ENCODE measurements around the gene RPS15A.
"Not testable (repeated sequence)": the region's sequence is repeated elsewhere in the genome, so short reads cannot be mapped to it uniquely, and the experiment has no call there.

Gene RPS15A

DNA sequence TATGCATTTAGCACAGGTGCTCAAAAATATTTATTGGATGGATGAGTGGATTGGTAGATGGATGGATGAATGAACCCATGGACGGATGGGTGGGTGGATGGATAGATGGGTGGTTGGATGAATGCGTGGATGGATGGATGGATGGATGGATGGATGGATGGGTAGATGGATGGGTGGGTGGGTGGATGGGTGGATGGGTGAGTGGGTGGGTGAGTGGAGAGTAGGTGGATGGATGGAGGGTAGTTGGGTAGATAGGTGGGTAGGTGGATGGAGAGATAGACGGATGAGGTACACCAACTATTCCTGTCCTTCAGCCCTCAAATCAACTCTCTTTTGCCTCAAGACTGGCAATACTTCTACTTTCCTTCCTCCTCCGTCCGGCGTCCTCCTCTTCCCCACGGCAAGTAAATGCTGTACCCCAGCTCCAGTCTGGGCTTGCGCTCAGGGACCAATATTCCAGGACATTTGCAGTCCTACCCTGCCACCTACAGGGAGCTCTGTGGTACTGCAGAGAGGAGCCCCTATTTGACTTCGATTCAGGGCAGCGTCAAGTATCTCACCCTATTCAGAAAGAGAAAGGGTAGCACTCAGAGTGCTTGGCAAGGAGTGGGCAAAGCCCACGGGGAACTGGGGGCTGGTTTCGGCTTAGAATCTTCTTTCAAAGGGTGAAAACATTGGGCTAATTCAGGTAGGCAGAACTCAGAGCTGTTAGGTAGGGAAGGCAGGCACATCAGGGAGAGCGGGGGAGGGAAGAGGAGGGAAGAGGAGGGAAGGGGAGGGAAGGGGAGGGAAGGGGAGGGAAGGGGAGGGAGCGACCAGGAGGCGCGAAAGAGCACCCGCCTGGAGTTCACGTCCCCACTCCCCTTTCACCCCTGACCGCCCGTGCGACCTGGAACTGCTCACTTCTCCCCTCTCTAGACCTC, 30.3 kb downstream of the RPS15A start:
- H3K4me3 ChIP-seq (ENCODE audit: low read length); DNase-seq (ENCODE audit: low read depth): not testable (repeated sequence)
- TF ChIP-seq, protein P1, sequence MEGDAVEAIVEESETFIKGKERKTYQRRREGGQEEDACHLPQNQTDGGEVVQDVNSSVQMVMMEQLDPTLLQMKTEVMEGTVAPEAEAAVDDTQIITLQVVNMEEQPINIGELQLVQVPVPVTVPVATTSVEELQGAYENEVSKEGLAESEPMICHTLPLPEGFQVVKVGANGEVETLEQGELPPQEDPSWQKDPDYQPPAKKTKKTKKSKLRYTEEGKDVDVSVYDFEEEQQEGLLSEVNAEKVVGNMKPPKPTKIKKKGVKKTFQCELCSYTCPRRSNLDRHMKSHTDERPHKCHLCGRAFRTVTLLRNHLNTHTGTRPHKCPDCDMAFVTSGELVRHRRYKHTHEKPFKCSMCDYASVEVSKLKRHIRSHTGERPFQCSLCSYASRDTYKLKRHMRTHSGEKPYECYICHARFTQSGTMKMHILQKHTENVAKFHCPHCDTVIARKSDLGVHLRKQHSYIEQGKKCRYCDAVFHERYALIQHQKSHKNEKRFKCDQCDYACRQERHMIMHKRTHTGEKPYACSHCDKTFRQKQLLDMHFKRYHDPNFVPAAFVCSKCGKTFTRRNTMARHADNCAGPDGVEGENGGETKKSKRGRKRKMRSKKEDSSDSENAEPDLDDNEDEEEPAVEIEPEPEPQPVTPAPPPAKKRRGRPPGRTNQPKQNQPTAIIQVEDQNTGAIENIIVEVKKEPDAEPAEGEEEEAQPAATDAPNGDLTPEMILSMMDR (IDR thresholded peaks at IDR 0.05; ENCODE audit: insufficient read depth, low read depth, low read length, missing control alignments): peak; percentile 51

DNA sequence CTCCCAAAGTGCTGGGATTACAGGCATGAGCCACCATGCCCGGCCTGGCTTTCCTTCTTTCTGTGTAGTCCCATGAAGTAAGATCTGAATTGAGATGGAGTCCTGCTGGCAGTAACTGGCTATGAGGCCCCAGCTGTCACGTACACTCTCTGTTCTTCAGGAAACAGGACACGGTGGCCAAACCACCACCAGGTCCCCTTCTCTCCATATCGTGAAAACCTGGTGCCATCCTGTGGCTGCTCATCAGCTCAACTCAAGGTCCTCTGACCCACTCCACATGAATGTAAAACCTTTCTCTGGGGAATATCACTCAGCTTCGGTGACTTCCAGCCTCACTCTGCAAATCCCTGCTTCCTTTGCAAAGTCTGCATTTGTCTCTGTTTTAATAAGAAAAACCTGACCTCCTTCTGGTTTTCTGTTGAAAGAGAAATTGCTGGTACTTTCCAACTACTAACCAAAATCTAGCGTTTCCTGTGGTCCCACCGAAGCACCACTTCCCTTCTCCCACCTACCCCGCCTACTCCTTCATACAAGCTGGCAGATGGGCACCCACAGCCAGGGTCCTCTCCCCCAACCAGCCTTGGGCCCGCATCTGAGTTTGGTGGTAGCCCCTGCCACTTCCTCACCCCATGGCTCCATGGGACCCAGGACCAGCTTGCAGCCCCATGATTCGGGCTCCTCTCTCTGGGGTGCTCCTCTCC, 32.0 kb downstream of the RPS15A start:
- DNase-seq (ENCODE audit: low read depth); H3K4me3 ChIP-seq (ENCODE audit: low read length): not testable (repeated sequence)

DNA sequence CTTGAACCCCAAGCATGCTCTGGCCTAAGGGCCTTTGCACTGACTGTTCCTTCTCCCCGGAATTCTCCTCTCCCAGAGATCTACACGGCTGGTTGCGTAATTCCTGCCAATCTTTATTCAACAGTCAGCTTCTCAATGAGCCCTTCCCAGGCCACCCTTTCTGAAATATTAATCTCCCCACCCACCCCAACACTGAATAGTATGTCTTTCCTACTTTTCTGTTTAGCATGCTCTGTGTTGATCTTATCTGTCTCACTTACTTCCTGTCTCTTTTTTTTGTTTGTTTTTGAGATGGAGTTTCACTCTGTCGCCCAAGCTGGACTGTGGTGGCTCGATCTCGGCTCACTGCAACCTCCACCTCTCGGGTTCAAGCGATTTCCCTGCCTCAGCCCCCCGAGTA, 33.5 kb downstream of the RPS15A start:
- not testable (repeated sequence) for DNase-seq (ENCODE audit: low read depth); H3K4me3 ChIP-seq (ENCODE audit: low read length)

DNA sequence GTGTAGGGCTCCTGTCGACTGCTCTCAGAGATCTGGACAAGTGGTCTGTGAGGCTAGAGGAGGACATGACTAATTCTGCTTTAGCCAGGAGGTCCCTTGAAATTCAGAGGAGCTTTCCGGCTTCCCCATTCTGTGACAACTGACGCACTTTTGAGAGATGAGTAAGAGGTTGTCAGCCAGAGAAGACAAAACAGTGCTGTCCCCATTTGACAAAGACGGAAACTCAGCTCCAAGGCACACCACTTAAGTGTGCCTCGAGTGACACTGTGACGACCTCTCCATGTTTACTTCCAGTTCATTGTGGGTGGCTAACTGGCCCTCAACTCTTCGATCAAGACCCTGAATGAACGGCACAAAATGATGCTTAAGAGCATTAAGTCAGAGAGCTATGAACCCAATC, 47.3 kb downstream of the RPS15A start:
- not testable (repeated sequence) for DNase-seq (ENCODE audit: low read depth); H3K4me3 ChIP-seq (ENCODE audit: low read length)

DNA sequence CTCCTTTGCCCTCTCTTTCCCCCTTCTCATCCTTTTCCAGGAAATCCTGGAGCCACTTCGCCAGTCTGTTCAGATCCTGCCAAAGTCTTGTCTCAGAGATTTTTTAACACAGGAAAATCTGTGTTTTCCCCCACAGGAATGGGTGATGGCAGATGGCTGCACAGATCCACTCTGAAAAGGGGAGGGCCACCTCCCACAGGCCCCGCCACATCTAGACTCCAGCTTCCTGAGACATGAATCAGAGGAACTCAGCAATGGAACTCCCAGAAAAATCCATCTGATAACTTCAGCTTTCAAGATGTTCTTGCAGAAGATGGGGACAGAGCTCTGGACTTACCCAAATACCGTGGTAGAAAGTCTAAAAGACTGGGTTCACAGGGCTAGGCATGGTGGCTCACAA, 50.1 kb downstream of the RPS15A start:
- DNase-seq (ENCODE audit: low read depth); H3K4me3 ChIP-seq (ENCODE audit: low read length): not testable (repeated sequence)

DNA sequence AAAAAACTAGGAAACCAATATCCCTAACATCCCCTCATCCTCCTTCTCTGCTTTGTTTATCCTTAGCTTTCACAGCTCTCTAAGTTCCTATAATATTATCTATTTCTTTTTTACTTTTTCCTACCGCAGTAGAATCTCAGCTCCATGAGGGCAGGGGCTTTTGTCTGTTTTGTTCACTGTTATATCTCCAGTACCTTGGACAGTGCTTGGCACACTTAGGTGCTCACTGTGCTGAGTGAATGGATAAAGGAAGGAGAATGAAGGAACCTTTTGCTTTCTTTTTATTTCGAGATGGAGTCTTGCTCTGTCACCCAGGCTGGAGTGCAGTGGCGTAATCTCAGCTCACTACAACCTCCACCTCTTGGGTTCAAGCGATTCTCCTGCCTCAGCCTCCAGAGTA, 51.4 kb downstream of the RPS15A start:
- not testable (repeated sequence) for DNase-seq (ENCODE audit: low read depth); H3K4me3 ChIP-seq (ENCODE audit: low read length)

DNA sequence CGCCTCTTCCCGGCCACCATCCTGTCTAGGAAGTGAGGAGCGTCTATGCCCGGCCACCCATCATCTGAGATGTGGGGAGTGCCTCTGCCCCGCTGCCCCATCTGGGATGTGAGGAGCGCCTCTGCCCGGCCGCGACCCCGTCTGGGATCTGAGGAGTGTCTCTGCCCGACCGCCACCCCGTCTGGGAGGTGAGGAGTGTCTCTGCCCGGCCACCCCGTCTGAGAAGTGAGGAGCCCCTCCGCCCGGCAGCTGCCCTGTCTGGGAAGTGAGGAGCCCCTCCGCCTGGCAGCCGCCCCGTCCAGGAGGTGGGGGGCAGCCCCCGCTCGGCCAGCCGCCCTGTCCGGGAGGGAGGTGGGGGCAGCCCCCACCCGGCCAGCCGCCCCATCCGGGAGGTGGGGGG, 55.9 kb downstream of the RPS15A start:
- not testable (repeated sequence) for DNase-seq (ENCODE audit: low read depth); H3K4me3 ChIP-seq (ENCODE audit: low read length)
